ENCODE results near the gene MDM2.

Gene MDM2

DNA sequence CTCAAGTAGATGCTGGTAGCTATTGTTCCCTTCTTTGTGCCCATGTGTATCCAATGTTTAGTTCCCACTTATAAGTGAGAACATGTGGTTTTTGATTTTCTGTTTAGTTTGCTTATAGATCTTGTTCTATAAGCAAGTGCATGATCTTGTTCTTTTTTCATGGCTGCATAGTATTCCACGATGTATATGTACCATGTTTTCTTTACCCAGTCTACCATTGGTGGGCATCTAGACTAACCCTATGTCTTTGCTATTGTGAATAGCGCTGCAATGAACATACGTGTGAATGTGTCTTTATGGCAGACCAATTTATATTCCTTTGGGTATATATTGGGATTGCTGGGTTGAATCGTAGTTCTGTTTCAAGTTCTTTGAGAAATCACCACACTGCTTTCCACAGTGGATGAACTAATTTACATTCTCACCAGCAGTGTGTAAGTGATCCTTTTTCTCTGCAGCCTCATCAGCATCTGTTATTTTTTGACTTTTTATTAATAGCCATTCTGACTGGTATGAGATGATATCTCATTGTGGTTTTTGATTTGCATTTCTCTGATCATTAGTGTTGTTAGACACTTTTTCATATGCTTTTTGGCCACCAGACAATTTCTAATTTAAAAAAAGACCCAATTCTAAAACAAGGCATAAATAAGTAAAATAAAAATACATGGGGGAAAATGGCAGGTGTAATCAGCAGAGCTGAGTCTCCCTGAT is 74.4 kb downstream of the MDM2 start:
- no peak for DNase-seq

DNA sequence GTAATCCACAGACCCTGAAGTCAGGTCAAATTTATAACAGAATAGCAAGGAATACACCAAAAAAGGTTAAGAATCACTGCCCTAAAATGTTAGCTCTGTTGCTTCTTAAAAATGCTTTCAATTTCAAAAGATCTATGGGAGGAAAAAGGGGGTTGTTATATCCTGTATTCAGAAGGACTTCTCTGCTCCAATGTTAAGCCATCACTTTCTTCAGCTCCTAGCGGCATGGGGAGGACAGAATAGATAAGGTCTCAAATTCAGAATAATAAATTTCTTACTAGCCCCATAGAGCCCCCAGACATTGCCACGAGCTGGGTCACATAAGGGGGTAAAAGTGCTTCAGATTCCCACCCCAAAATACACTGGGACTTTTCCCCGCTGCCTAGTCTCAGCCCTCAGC is 75.2 kb downstream of the MDM2 start:
- DNase-seq, result no peak

DNA sequence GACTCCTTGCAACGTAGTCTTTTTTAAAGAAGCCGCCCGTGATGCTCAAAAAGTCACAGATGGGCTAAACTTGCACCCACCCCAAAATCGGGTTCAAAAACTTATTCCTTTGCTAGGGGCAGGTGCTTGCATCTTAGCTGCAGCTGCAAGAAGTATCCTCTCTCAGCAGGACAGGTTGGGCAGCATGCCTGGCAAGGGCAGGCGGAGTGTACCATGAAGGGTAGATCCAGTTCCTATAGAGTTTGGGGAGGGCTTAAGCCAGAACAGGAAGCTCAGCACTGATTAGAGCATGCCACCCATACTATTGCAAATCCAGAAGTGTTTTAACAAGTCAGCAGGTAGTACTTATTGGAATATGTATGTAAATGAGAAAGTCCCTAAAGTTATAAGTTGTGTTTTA is 76.3 kb downstream of the MDM2 start:
- no peak for DNase-seq

DNA sequence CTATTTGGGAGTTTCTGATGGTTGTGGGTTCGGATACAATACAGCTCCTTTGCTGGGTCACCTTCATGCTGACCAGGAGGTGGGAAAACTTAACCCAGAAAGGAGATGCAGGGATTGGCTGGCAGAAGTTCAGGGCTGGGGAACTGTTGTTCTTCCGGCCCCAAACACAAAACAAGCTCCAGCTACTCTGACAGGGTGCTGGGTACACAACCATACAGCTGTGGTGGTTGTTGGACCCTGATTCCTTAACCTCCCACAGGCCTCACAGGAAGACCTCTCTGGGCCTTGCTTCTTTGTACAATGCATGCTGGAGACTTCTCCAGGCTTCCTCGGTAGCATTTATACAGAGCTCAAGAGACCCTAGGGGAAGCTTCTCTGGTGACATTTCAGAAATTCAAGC is 77.4 kb downstream of the MDM2 start:
- no peak for DNase-seq

DNA sequence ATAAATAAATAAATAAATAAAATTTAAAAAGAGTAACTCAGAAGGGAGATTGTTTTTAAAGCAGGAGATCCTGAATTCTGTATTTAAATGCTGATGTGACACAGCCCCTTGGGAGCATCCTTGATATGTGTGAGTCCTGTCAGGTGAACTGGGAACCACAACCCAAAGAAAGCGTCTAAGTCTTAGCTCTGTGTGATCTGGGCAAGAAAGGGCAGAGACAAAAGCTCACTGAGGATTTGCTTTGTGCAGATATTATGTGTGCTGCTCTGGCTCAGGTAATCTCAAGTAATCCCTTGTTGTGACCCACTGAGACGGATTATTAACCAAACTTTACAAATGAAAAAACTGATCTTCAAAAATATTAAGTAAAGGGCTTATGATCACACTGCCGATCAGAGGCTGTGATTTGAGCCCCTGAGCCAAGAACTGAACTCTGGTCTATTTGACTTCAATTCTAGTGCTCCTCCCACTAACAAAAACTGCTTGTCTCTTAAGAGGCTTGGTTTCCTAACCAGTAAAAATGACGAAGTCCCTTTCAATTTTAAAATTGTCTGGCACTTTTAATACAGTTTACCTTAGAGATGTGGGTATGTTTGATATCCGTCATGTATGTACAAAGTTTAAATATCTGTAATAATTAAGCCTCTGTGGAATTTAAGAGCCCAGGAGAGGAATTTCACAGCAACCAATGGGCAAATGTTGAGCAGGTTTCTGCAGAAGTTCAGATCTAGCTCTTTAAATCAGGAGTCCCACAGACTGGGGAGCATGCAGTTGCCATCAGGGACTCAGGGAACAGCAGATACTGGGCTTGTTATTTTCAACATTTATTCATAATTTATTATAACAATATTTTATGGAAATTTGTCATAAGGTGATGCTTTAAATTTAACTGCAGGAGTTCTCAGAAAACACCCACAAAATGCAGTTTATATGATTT is 78.9 kb downstream of the MDM2 start:
- DNase-seq, result no peak

DNA sequence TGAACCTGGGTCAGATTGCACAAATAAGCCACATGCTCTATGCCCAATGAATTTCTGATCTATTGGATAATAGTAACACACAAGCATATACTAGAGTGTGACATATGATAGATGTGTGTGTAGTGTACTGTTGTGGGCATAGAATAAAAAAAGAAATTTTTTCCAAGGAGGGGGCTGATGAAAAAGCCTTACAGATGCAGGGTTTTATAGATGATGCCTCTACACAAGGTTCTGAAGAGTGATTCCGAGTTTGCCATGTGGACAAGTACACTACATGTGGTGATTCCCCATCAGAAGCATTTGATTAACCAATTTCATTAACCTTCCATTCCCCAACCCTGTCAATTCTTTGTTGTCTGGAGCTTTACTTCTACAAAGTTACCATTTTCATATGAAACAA is 79.7 kb downstream of the MDM2 start:
- DNase-seq, result no peak

DNA sequence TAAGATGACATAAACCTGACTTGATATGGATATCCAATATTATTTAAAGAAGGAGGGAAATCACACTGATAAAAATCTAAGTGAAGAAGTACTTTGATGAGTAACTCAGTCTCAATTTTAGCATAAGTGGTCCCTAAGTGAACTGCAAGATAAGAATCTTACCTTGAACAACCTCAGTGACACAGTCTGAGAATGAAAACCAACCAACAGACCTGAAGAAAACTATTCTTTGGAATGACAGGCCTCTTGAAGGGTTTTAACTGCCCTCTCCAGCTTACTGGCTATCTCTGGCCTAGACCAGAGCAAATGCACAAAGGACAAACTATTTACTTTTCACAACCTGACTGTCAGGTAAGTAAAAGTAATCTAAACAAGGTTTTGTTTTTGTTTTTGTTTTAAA is 80.3 kb downstream of the MDM2 start:
- no peak for DNase-seq

DNA sequence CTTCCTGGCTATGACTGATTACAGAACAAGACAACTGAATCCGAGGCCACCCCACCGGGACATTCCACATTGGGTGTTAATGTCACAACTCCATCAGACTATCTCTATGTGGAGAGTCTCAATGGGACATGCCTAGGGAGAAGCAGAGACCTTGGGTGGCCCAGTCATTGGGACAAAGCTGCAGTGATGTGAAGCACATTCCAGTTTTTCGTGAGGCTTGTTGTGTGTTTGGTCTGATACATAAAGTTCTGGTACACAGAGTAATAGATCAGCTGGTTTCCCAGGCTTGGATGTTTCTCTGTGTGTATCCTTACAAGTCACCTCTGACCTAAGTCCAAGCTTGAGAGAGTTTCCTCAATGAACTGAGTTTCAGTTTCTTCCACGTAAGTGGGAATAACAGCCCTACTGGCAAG is 82.7 kb downstream of the MDM2 start:
- DNase-seq, result no peak

DNA sequence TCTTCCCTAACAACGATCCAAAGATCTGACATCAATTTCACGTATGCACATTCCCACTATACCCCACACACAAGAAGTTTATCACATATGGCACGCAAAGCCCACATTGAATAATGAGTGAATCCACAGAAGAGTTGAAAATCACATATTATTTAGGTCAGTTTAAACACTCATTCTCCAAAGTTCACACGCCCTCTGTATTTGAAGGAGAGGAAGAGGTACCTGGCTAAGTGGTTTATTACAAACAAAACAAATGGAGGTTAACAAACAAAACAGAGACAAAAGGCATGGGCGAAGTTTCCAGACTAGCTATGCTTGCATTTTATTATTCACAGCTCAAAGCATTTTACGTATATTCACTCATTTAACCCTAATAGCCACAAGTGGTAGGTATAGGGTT is 83.2 kb downstream of the MDM2 start:
- no peak for DNase-seq

DNA sequence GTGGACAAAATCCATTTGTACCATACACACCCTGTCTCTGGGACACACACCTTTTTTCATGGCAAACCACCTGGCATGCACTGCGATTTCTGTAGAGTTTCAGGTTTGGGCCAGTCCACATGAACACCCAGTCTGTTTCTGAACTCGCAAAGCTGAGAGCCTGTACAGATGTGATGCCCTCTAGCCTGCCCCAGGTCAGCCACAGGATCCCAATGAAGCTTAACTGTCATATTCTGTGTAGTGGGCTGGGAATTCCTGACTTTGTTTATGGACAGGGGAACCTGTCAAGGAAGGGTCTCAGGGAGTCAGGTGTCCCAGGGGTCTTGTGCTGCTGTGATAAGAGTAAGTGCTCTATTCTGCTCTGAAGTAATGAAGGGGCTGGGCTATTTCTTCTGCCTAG is 85.2 kb downstream of the MDM2 start:
- DNase-seq, result no peak

DNA sequence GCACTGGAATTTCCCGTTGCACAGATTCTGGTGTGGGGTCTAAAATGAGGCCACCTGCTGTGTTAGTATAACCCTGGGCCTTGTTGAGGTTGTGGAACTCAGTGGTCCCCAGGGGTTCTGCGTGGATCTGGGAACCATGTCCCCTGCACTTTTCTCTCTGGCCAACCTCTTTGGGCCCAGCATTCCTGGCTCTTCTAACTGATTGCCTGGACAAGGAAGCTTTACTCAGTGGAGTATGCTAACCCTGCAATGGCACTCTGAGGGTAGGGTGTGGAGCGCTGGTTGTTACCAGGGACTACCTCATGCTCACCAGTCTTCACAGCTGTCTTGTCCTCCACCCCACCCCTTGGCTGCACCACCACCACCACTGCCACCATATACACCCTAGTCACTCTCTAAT is 85.8 kb downstream of the MDM2 start:
- no peak for DNase-seq

DNA sequence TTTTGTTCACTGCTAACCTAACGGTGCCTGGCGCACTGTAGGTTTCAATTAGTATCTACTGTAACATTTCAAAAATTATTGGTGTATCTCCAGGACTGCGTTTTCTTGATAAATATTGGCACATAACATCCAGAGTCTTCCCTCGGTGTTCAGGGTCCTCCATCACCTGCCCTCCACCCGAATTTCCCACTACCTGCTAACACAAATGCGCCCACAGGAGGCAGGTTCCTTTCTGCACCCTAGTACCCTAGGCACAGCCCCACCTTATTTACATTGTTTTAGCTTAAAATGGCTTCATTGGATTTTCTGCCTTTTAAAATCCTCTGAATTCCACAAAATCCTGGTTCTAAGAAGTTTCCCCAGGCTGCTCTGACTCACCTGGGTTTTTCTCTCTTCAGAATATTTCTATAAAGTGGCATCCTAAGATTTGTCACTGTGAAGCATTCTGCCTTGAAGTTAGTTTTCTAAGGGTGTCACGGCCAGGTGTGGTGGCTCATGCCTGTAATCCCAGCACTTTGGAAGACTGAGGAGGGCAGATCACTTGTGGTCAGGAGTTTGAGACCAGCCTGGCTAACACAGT is 86.4 kb downstream of the MDM2 start:
- no peak for DNase-seq

DNA sequence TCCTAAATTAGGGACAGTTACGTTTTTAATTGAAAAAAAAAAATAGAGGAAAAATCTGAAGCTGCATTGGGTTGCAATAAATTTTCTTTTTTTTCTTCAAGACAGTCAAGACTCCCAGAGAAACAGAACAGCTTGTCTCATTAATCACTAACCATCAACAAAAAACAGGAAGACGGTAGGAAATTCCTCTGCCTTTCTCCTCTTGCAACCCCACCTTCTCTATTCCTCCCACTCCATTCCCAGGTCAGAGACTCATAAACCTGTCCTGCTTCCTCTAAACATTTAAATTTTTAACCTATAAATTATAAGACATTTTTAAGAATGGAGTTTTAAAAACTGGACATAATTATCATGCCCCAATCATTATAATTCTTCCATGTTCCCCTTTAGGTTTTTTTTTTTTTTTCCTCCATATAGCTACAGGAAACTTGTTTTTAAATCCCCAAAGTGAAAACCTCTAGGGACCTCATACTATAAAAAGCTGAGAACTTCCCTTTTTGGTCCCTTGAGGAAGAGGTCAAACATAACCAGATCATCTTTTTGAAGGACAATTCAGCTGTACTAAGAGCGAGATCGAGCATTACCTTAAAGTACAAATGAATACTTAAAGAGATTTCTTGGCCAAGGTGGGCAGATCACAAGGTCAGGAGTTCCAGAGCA is 89.0 kb downstream of the MDM2 start:
- DNase-seq, result no peak

DNA sequence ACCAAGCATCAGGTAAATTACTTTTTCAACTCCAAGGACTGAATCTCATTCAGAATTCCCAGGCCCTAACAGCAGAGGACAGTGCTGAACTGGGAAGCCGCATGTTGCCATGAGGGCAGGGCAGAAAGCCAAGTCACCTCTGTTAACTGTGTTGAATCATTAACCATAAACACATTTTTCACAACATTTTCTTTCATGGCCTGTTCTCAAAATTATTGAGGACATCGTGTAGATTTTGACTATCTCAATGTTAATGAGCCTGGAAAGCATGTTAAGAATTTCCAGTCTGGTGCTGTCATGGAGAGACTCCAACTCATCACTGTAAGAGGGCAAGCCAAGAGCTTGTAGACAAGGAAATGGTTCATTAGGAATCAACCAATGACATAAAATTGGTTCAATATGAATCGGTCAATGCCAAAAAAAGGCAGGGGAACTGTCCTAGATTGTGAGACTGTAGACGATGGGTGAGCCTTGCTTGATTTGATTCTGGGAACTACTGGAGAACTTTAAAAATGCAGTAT is 91.3 kb downstream of the MDM2 start:
- DNase-seq, result no peak

DNA sequence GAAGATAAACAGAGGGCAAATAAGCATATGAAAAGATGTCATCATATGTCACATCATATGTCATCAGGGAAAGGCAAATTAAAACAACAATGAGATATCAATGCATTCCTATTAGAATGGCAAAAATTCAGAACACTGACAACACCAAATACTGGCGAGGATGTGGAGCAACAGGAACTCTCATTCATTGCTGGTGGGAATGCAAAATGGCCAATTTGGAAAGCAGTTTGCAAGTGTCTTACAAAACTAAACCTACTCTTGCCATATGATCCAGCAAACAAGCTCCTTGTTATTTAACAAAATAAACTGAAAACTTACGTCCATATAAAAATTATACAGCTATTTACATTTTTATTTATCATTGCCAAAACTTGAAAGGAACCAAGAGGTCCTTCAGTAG is 92.3 kb downstream of the MDM2 start:
- no peak for DNase-seq

All from activated T-cell treated with anti-CD3 and anti-CD28 coated beads, Interleukin-2, amount 50 U/mL, for 48 hours (primary cell).